Activated CD4-positive, alpha-beta memory T cell treated with anti-CD3 and anti-CD28 coated beads for 36 hours (primary cell): ENCODE results near the gene CCNYL1. TPM values are rescaled to one million over a fixed set of nuclear protein-coding genes. Genes with fewer than 3 reads are reported as not detected.

Source experiments
- total RNA-seq, 2 experiments: library from RNA; stranded (reverse); gene quantifications; one replicate each; pipeline ENCODE4 v1.2.3, GENCODE V29; 2021

CCNYL1 gene
- total RNA-seq, 2 experiments from 2014 or later = 5.7 to 6.4 TPM

Other genes starting within 250 kb of the CCNYL1 start
- gene CREB1, start 181.7 kb upstream of the CCNYL1 start, total RNA-seq = 10 to 100 TPM; 90.7 to 92.2 TPM
- gene METTL21A, start 86.2 kb upstream of the CCNYL1 start, total RNA-seq = 10 to 100 TPM; 21.2 to 22.9 TPM
- gene FZD5, start 58.3 kb downstream of the CCNYL1 start, total RNA-seq = 1 to 10 TPM; 1.3 to 1.7 TPM